ENCODE data around the gene SH3BGR. TPM values are rescaled to one million over a fixed set of nuclear protein-coding genes. Genes with fewer than 3 reads are reported as not detected.

The SH3BGR gene
- total RNA-seq, 1 donor from 2014 or later = 0.33 TPM

DNA sequence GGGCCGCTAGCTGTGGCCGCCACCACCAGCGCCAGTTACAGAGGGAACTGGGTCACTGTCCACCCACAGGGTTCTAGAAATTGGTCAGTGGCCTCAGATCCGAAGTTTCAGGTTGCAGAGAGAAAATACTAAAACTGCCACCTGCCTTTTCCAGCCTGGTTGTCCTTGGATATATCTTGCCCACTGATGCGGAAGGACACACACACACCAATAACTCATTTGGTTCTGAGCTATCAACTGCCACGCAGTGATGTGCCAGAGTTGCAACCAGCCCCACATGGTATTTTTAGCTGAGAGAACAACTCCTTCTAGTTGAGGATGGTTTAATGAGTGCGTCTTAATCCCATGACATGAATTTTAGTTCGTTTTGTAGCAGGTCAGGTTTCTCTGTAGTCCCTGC lies 68.1 kb downstream of the SH3BGR start:
- ChIA-PET POLR2A (no interaction called here), CTCF (no interaction called here)
- no peak overlapping the region for H3K4me3 Mint-ChIP-seq
- peaks cover 1% of the 10 kb centered on the region for H3K4me1 Mint-ChIP-seq
- DNase-seq (no peak), ATAC-seq (ENCODE audit: low read depth) (no peak)
- intact Hi-C loops (cut with micrococcal nuclease) = loop anchor here (5.0 kb wide), 2 partner anchors 602 to 867 kb away; no protein-coding TSS in a partner anchor
- H3K27me3 Mint-ChIP-seq = peaks cover 12% of the 10 kb centered on the region
- TF ChIP-seq, protein P1, sequence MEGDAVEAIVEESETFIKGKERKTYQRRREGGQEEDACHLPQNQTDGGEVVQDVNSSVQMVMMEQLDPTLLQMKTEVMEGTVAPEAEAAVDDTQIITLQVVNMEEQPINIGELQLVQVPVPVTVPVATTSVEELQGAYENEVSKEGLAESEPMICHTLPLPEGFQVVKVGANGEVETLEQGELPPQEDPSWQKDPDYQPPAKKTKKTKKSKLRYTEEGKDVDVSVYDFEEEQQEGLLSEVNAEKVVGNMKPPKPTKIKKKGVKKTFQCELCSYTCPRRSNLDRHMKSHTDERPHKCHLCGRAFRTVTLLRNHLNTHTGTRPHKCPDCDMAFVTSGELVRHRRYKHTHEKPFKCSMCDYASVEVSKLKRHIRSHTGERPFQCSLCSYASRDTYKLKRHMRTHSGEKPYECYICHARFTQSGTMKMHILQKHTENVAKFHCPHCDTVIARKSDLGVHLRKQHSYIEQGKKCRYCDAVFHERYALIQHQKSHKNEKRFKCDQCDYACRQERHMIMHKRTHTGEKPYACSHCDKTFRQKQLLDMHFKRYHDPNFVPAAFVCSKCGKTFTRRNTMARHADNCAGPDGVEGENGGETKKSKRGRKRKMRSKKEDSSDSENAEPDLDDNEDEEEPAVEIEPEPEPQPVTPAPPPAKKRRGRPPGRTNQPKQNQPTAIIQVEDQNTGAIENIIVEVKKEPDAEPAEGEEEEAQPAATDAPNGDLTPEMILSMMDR (IDR thresholded peaks at IDR 0.05) = no peak
- H3K36me3 Mint-ChIP-seq (ENCODE audit: low read depth) = no peaks in the 10 kb centered on the region
- no peaks in the 10 kb centered on the region for H3K9me3 Mint-ChIP-seq
- H3K27ac Mint-ChIP-seq = no peak overlapping the region

DNA sequence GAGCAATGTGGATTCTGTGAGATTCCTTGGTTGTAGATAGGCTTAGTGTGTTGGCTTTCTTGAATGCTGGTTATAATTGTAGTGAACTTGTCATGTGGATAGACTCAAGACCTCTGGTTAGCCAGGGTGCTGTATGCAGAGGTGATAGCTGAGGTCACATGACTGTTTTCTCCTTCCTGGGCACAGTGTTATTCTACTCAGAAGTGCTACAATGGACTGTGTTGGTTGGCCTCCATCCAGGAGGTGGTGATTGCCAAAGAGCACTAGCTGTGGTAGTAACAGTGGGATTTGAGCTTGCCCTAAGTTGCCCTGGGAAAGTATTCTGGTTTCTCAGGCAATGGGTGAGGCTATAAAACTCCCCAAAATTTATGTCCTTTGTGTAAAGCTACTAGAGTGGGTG lies 71.6 kb downstream of the SH3BGR start:
- intact Hi-C loops (cut with micrococcal nuclease) = no loop called here
- ATAC-seq (ENCODE audit: low read depth) = no peak
- Mint-ChIP-seq H3K36me3 (ENCODE audit: low read depth) (no peaks in the 10 kb centered on the region), H3K27me3 (peaks cover 22% of the 10 kb centered on the region), H3K4me1 (peaks cover under 1% of the 10 kb centered on the region), H3K27ac (no peak overlapping the region), H3K9me3 (no peaks in the 10 kb centered on the region), H3K4me3 (no peak overlapping the region)
- ChIA-PET CTCF (no interaction called here), POLR2A (no interaction called here)
- TF ChIP-seq, protein P1 (IDR thresholded peaks at IDR 0.05) = no peak
- DNase-seq = no peak

DNA sequence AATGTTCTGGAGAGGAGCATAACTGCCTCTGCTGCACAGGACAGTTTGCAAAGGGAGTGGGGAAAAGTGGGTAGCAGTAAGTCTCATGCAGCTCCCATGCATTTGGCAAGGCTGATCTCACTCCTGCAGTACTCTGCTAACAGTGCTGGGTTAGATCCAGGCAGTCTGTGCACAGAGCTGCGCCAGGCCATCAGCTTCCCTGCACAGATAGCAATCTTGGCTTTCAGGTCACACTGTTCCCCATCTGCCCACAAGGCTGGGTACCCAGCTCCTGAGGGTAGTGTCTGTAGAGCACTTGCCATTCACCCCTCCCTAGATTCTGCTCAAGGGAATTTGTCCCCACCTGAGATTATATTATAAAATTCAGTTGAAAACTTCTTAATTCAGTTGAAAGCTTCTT lies 72.1 kb downstream of the SH3BGR start:
- POLR2A ChIA-PET = no interaction called here
- peaks cover 22% of the 10 kb centered on the region for H3K27me3 Mint-ChIP-seq
- no peaks in the 10 kb centered on the region for H3K4me1 Mint-ChIP-seq
- TF ChIP-seq, protein P1 (IDR thresholded peaks at IDR 0.05) = no peak
- no peak overlapping the region for H3K27ac Mint-ChIP-seq
- H3K4me3 Mint-ChIP-seq = no peak overlapping the region
- CTCF ChIA-PET = no interaction called here
- no peaks in the 10 kb centered on the region for H3K36me3 Mint-ChIP-seq (ENCODE audit: low read depth)
- ATAC-seq (ENCODE audit: low read depth) (no peak), DNase-seq (no peak)
- intact Hi-C loops (cut with micrococcal nuclease) = no loop called here
- no peaks in the 10 kb centered on the region for H3K9me3 Mint-ChIP-seq

DNA sequence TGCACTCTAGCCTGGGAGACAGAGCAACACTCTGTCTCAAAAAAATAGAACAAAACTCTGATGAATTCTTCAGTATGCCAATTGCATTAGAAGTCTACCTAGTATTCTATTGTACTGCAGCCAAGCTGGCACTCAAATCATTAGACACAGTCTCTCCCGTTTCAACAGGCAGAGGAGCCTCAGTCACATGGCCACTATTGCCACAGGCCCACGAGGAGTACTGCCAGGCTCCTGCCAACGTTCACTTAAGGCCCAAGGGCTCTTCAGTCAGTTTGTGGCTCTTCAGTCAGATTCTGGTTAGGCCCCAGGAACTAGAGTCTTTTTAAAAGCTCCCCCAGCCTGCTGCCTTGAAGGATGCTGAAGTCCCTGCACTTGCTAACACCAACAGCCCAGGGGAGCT lies 73.4 kb downstream of the SH3BGR start:
- ChIA-PET CTCF (no interaction called here), POLR2A (no interaction called here)
- intact Hi-C loops (cut with micrococcal nuclease) = no loop called here
- H3K27me3 Mint-ChIP-seq = peaks cover 22% of the 10 kb centered on the region
- no peak overlapping the region for H3K27ac Mint-ChIP-seq
- no peaks in the 10 kb centered on the region for H3K36me3 Mint-ChIP-seq (ENCODE audit: low read depth)
- no peaks in the 10 kb centered on the region for H3K4me1 Mint-ChIP-seq
- TF ChIP-seq, protein P1 (IDR thresholded peaks at IDR 0.05) = no peak
- ATAC-seq (ENCODE audit: low read depth) (no peak), DNase-seq (no peak)
- H3K9me3 Mint-ChIP-seq = no peaks in the 10 kb centered on the region
- no peak overlapping the region for H3K4me3 Mint-ChIP-seq

DNA sequence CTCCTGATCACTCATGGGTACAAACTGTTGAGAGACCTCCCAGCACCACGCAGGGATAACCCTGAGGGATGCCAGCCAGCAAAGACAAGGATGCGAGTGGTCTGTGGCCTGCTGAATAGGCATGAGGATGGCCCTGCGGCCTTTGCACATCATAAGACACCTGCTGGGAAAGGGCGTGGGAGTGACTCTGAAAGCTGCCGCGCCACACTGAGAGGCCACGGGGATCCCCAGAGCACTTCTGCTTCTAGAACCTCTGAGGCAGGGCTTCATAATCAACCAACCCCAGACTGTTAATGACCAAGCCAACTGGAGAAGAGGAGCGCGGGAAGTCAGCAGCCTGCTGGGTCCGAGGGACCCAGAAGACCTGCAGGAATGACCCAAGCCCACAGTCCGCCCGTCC lies 73.8 kb downstream of the SH3BGR start:
- ChIA-PET CTCF (no interaction called here), POLR2A (no interaction called here)
- H3K27me3 Mint-ChIP-seq = peaks cover 22% of the 10 kb centered on the region
- ATAC-seq (ENCODE audit: low read depth) = no peak
- DNase-seq = no peak
- no peaks in the 10 kb centered on the region for H3K9me3 Mint-ChIP-seq
- H3K36me3 Mint-ChIP-seq (ENCODE audit: low read depth) = no peaks in the 10 kb centered on the region
- no peak overlapping the region for H3K4me3 Mint-ChIP-seq
- no peak overlapping the region for H3K27ac Mint-ChIP-seq
- intact Hi-C loops (cut with micrococcal nuclease) = no loop called here
- TF ChIP-seq, protein P1 (IDR thresholded peaks at IDR 0.05) = no peak
- H3K4me1 Mint-ChIP-seq = no peaks in the 10 kb centered on the region
